ENCODE measurements around the gene KLLN.

KLLN gene

DNA sequence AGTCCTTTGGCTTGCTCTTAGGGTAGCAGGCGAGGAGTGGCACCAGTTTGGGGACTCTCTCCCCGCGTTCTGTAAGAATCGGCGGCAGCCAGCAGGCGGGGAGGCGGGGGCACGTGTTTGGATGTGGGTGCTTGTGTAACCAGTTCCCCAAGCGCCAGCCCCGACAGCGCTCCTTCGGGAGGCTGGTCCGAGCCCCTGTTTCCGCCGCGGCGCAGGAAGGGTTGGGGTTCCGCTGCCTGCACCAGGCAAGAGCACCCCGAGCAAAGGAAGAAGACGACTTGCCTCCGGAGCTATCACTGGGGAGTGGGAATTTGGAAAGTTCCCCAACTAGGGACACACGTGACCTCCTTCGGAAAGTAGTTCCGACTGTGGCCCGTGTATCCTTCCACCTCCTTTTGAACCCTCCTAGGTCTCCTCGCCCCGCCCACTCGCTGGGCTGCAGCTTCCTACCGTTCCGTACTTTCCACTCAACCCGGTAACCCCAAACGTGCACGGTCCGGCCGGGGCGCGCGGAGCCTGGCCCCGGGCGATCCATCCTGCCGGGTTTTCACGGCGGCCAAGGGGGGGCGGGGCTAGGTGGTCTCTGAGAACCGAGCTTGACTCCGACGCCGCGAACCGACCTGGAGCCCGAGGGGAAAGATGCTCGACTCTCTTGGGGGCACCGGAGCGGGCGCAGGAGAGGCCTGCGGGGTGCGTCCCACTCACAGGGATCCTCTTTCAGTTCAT, 1.2 kb downstream of the KLLN start:
- 1% methylated on average over 48 of the region's 57 CpGs for WGBS
- Histone ChIP-seq H3K18ac (ENCODE audit: low read depth in 1 of 2, low read length in 2 of 2) (peak overlapping the region; percentile 87 to 99), H3K4ac (ENCODE audit: low read depth in 1 of 2, low read length in 2 of 2) (peak overlapping the region in 1 of 2 experiments; percentile 95), H3K9me3 (ENCODE audit: control insufficient read depth, low read length) (no peaks in the 10 kb centered on the region), H3K27ac (ENCODE audit: low read length, poor library complexity, severe bottlenecking) (peak overlapping the region; percentile 91), H2AFZ (ENCODE audit: low read depth, low read length) (peak overlapping the region; percentile 97), H3K4me3 (ENCODE audit: insufficient read depth in 1 of 2, low read depth in 1 of 2, low read length in 2 of 2) (peak overlapping the region; percentile 85 to 100), H3K14ac (ENCODE audit: low read length in 2 of 2) (peak overlapping the region in 1 of 2 experiments; percentile 98), H3K4me2 (ENCODE audit: low read length, poor library complexity, severe bottlenecking) (peak overlapping the region; percentile 94), H3K36me3 (ENCODE audit: control insufficient read depth in 1 of 2, insufficient read depth in 2 of 2, low read depth in 1 of 2, low read length in 2 of 2) (no peaks in the 10 kb centered on the region), H3K23ac (ENCODE audit: low read length in 2 of 2) (peak overlapping the region in 1 of 2 experiments; percentile 79), H4K8ac (ENCODE audit: low read length) (peak overlapping the region; percentile 73), H3K4me1 (ENCODE audit: control insufficient read depth, insufficient read depth, low read depth, low read length) (peaks cover 6% of the 10 kb centered on the region), H2BK15ac (ENCODE audit: low read depth, poor library complexity, severe bottlenecking) (peak overlapping the region; percentile 56), H3K9ac (ENCODE audit: low read length) (peak overlapping the region; percentile 97), H3K79me1 (replicated peaks; ENCODE audit: low read length, poor library complexity, severe bottlenecking) (no peaks in the 10 kb centered on the region), H4K91ac (ENCODE audit: low read length) (peak overlapping the region; percentile 70), H2BK12ac (ENCODE audit: low read length in 2 of 2) (peak overlapping the region; percentile 38 to 98), H2BK120ac (ENCODE audit: low read depth, low read length) (peak overlapping the region; percentile 36), H2AK5ac (ENCODE audit: low read length, severe bottlenecking) (no peak overlapping the region), H3K27me3 (ENCODE audit: control insufficient read depth in 1 of 2, insufficient read depth in 1 of 2, low read length in 2 of 2) (no peaks in the 10 kb centered on the region), H2BK5ac (ENCODE audit: low read depth, low read length, poor library complexity, severe bottlenecking) (peak overlapping the region; percentile 75)
- DNase-seq = peak; percentile 97

- H3K27ac ChIP-seq (ENCODE audit: low read length, poor library complexity, severe bottlenecking) = peak overlapping the region; percentile 90
- no peak overlapping the region for H2AK5ac ChIP-seq (ENCODE audit: low read length, severe bottlenecking)
- peak overlapping the region; percentile 94 for H3K4me2 ChIP-seq (ENCODE audit: low read length, poor library complexity, severe bottlenecking)
- H2BK12ac ChIP-seq (ENCODE audit: low read length in 2 of 2) = peak overlapping the region in 1 of 2 experiments; percentile 37
- H2BK120ac ChIP-seq (ENCODE audit: low read depth, low read length) = peak overlapping the region; percentile 36
- H3K27me3 ChIP-seq (ENCODE audit: control insufficient read depth in 1 of 2, insufficient read depth in 1 of 2, low read length in 2 of 2) = no peaks in the 10 kb centered on the region
- peak overlapping the region; percentile 94 for H2AFZ ChIP-seq (ENCODE audit: low read depth, low read length)
- peaks cover 6% of the 10 kb centered on the region for H3K4me1 ChIP-seq (ENCODE audit: control insufficient read depth, insufficient read depth, low read depth, low read length)
- H2BK15ac ChIP-seq (ENCODE audit: low read depth, poor library complexity, severe bottlenecking) = peak overlapping the region; percentile 55
- peak overlapping the region; percentile 97 for H3K9ac ChIP-seq (ENCODE audit: low read length)
- H3K14ac ChIP-seq (ENCODE audit: low read length in 2 of 2) = peak overlapping the region in 1 of 2 experiments; percentile 98
- H3K23ac ChIP-seq (ENCODE audit: low read length in 2 of 2) = peak overlapping the region in 1 of 2 experiments; percentile 79
- H2BK5ac ChIP-seq (ENCODE audit: low read depth, low read length, poor library complexity, severe bottlenecking) = peak overlapping the region; percentile 75
- WGBS = 6% methylated on average over 16 of the region's 16 CpGs
- H3K36me3 ChIP-seq (ENCODE audit: control insufficient read depth in 1 of 2, insufficient read depth in 2 of 2, low read depth in 1 of 2, low read length in 2 of 2) = no peaks in the 10 kb centered on the region
- H4K8ac ChIP-seq (ENCODE audit: low read length) = peak overlapping the region; percentile 73
- H4K91ac ChIP-seq (ENCODE audit: low read length) = peak overlapping the region; percentile 70
- H3K4ac ChIP-seq (ENCODE audit: low read depth in 1 of 2, low read length in 2 of 2) = peak overlapping the region in 1 of 2 experiments; percentile 95
- no peaks in the 10 kb centered on the region for H3K79me1 ChIP-seq (replicated peaks; ENCODE audit: low read length, poor library complexity, severe bottlenecking)
- no peaks in the 10 kb centered on the region for H3K9me3 ChIP-seq (ENCODE audit: control insufficient read depth, low read length)
- peak; percentile 90 for DNase-seq
- H3K4me3 ChIP-seq (ENCODE audit: insufficient read depth in 1 of 2, low read depth in 1 of 2, low read length in 2 of 2) = peak overlapping the region; percentile 85 to 100
- H3K18ac ChIP-seq (ENCODE audit: low read depth in 1 of 2, low read length in 2 of 2) = peak overlapping the region; percentile 87 to 99
These were observed 1.8 kb downstream of the KLLN start for GRCh38 chr10:87861566-87861952.

GRCh38 chr10:87860816-87861403, 2.4 kb downstream of the KLLN start:
- H3K9ac ChIP-seq (ENCODE audit: low read length) = peak overlapping the region; percentile 97
- H4K91ac ChIP-seq (ENCODE audit: low read length) = no peak overlapping the region
- peaks cover 6% of the 10 kb centered on the region for H3K4me1 ChIP-seq (ENCODE audit: control insufficient read depth, insufficient read depth, low read depth, low read length)
- H3K36me3 ChIP-seq (ENCODE audit: control insufficient read depth in 1 of 2, insufficient read depth in 2 of 2, low read depth in 1 of 2, low read length in 2 of 2) = no peaks in the 10 kb centered on the region
- no peak overlapping the region for H3K14ac ChIP-seq (ENCODE audit: low read length in 2 of 2)
- no peak overlapping the region for H3K27ac ChIP-seq (ENCODE audit: low read length, poor library complexity, severe bottlenecking)
- H2AFZ ChIP-seq (ENCODE audit: low read depth, low read length) = no peak overlapping the region
- no peaks in the 10 kb centered on the region for H3K9me3 ChIP-seq (ENCODE audit: control insufficient read depth, low read length)
- H2BK12ac ChIP-seq (ENCODE audit: low read length in 2 of 2) = no peak overlapping the region
- H3K27me3 ChIP-seq (ENCODE audit: control insufficient read depth in 1 of 2, insufficient read depth in 1 of 2, low read length in 2 of 2) = no peaks in the 10 kb centered on the region
- no peak overlapping the region for H3K4ac ChIP-seq (ENCODE audit: low read depth in 1 of 2, low read length in 2 of 2)
- DNase-seq = peak; percentile 38
- H3K18ac ChIP-seq (ENCODE audit: low read depth in 1 of 2, low read length in 2 of 2) = no peak overlapping the region
- H2BK15ac ChIP-seq (ENCODE audit: low read depth, poor library complexity, severe bottlenecking) = no peak overlapping the region
- WGBS = 81% methylated on average over 4 of the region's 4 CpGs
- H3K79me1 ChIP-seq (replicated peaks; ENCODE audit: low read length, poor library complexity, severe bottlenecking) = no peaks in the 10 kb centered on the region
- no peak overlapping the region for H3K23ac ChIP-seq (ENCODE audit: low read length in 2 of 2)
- H2BK5ac ChIP-seq (ENCODE audit: low read depth, low read length, poor library complexity, severe bottlenecking) = no peak overlapping the region
- H4K8ac ChIP-seq (ENCODE audit: low read length) = no peak overlapping the region
- no peak overlapping the region for H2BK120ac ChIP-seq (ENCODE audit: low read depth, low read length)
- no peak overlapping the region for H3K4me3 ChIP-seq (ENCODE audit: insufficient read depth in 1 of 2, low read depth in 1 of 2, low read length in 2 of 2)
- H3K4me2 ChIP-seq (ENCODE audit: low read length, poor library complexity, severe bottlenecking) = no peak overlapping the region
- H2AK5ac ChIP-seq (ENCODE audit: low read length, severe bottlenecking) = no peak overlapping the region

DNA sequence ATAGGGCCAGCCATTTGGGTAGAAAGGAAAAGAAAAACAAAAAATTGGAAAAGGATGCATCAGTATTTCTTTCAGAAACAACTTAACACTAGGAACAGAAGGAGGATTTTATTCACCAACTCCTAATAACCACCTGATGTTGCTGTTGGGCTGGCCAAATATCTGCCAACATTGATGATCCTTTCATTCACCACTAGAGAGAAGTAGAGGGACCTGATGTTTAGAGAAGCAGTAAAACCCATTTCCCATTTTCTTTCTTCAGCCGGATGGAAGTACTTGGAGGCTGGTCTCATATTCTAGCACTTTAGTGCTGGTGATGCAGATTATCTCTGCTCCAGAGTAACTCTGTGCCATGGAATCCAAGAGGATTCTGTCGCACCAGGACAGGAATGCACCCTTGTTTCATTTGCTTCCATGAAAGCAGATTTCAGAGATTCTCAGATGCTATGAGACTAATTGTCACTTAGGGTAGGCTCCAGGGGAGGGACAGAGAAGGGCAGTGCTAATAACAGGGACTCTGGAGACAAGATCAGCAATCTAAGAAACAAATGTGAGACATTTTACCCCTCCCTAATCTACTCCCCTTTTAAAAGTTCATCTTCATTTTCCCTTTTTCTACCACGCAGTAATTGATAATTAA, 3.1 kb downstream of the KLLN start:
- Histone ChIP-seq H2AK5ac (ENCODE audit: low read length, severe bottlenecking) (no peak overlapping the region), H3K4ac (ENCODE audit: low read depth in 1 of 2, low read length in 2 of 2) (no peak overlapping the region), H4K8ac (ENCODE audit: low read length) (no peak overlapping the region), H2AFZ (ENCODE audit: low read depth, low read length) (no peak overlapping the region), H3K79me1 (replicated peaks; ENCODE audit: low read length, poor library complexity, severe bottlenecking) (no peaks in the 10 kb centered on the region), H3K27ac (ENCODE audit: low read length, poor library complexity, severe bottlenecking) (no peak overlapping the region), H2BK120ac (ENCODE audit: low read depth, low read length) (no peak overlapping the region), H3K4me2 (ENCODE audit: low read length, poor library complexity, severe bottlenecking) (no peak overlapping the region), H3K23ac (ENCODE audit: low read length in 2 of 2) (no peak overlapping the region), H2BK15ac (ENCODE audit: low read depth, poor library complexity, severe bottlenecking) (no peak overlapping the region), H3K14ac (ENCODE audit: low read length in 2 of 2) (no peak overlapping the region), H3K9ac (ENCODE audit: low read length) (no peak overlapping the region), H3K4me1 (ENCODE audit: control insufficient read depth, insufficient read depth, low read depth, low read length) (peaks cover 6% of the 10 kb centered on the region), H2BK5ac (ENCODE audit: low read depth, low read length, poor library complexity, severe bottlenecking) (no peak overlapping the region), H3K9me3 (ENCODE audit: control insufficient read depth, low read length) (no peaks in the 10 kb centered on the region), H3K36me3 (ENCODE audit: control insufficient read depth in 1 of 2, insufficient read depth in 2 of 2, low read depth in 1 of 2, low read length in 2 of 2) (no peaks in the 10 kb centered on the region), H3K18ac (ENCODE audit: low read depth in 1 of 2, low read length in 2 of 2) (no peak overlapping the region), H2BK12ac (ENCODE audit: low read length in 2 of 2) (no peak overlapping the region), H3K27me3 (ENCODE audit: control insufficient read depth in 1 of 2, insufficient read depth in 1 of 2, low read length in 2 of 2) (no peaks in the 10 kb centered on the region), H4K91ac (ENCODE audit: low read length) (no peak overlapping the region), H3K4me3 (ENCODE audit: insufficient read depth in 1 of 2, low read depth in 1 of 2, low read length in 2 of 2) (no peak overlapping the region)
- WGBS = 59% methylated on average over 3 of the region's 3 CpGs
- DNase-seq = peak; percentile 81

Data from mesenchymal stem cell (in vitro differentiated cells and primary cell).